ENCODE measurements around the gene TUBGCP6. TPM values are rescaled to one million over a fixed set of nuclear protein-coding genes. Genes with fewer than 3 reads are reported as not detected.

Gene TUBGCP6
- total RNA-seq, 1 experiment from 2014 or later: 38.6 TPM

DNA sequence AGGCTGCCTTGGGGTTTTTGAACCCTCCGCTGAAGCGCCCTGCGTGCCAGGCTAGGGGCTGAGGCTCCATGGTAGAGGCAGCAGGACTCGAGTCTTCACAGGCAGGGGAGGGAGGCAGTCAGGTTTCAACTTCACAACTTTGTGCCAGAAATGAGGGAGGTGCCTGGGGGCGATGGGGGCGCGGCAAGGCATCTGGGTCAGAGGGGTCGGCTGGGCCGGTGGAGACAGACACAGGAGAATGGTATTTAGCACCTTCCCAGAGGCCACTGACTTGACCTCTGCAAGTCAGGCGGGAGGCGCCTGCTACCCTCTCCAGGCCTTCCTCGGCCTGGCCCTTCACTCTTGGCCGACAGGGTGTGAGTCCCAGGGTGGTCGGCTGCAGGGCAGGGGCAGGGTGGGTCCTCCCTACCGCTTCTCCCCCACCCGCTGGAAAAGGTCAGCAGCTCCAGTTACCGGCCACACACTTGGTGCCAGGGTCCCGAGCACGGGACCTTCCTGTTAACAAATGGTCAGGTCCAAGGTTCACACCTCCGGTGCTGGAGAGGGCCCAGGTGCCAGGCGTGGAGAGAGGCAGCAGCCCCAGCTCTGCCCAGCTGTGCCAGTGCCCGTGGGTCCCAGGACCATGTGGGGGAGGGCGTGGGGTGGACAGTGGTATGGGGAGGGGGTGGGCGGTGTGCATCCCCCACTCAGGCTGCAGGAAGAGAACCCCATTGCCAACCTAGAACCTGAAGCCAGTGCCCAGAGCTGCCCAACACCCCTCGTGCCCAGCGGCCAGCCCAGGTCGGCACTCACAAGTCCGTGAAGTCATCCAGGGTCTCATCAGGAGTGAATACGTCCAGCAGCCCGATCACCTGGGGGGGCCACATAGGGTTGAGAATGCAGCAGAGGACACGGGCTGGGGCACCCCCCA, 12.9 kb upstream of the TUBGCP6 start:
- ChIA-PET POLR2A (no interaction called here), CTCF (no interaction called here), RAD21 (ENCODE audit: low non-redundant PET in 1 of 2, low total read pairs in 2 of 2, uncharacterized antibody in 2 of 2, unreplicated experiment in 2 of 2) (no interaction called here)
- BruUV-seq (replicated peaks): no TSS peak
- Histone ChIP-seq H3K4me2 (ENCODE audit: low read length) (no peak overlapping the region), H4K20me1 (ENCODE audit: insufficient read depth) (no peaks in the 10 kb centered on the region), H3K27me3 (ENCODE audit: insufficient read depth, low read length) (no peaks in the 10 kb centered on the region), H3K9ac (ENCODE audit: low read length) (no peak overlapping the region), H3K4me3 (replicated peaks in 1 of 2; ENCODE audit: low read depth in 1 of 2, low read length in 2 of 2) (no peak overlapping the region), H3K4me1 (ENCODE audit: control insufficient read depth in 1 of 2, insufficient read depth in 2 of 2, low read length in 2 of 2) (peaks cover 12 to 23% of the 10 kb centered on the region in 2 experiments), H3K9me3 (ENCODE audit: control insufficient read depth in 1 of 2, insufficient read depth in 1 of 2, low read depth in 1 of 2, low read length in 2 of 2) (no peaks in the 10 kb centered on the region), H3K79me2 (ENCODE audit: insufficient read depth, low read length) (peaks cover 28% of the 10 kb centered on the region), H2AFZ (ENCODE audit: low read depth, low read length, poor library complexity, severe bottlenecking) (no peak overlapping the region), H3K36me3 (ENCODE audit: control insufficient read depth in 1 of 2, insufficient read depth in 2 of 2, low read length in 2 of 2) (peaks cover 0 to 11% of the 10 kb centered on the region in 2 experiments; a peak in 2 of 4 replicates), H3K9me2 (ENCODE audit: insufficient read depth) (no peaks in the 10 kb centered on the region), H3K27ac (ENCODE audit: low read depth, low read length) (no peak overlapping the region; the same call in 1 of the 2 replicates)
- TF ChIP-seq, protein P1, sequence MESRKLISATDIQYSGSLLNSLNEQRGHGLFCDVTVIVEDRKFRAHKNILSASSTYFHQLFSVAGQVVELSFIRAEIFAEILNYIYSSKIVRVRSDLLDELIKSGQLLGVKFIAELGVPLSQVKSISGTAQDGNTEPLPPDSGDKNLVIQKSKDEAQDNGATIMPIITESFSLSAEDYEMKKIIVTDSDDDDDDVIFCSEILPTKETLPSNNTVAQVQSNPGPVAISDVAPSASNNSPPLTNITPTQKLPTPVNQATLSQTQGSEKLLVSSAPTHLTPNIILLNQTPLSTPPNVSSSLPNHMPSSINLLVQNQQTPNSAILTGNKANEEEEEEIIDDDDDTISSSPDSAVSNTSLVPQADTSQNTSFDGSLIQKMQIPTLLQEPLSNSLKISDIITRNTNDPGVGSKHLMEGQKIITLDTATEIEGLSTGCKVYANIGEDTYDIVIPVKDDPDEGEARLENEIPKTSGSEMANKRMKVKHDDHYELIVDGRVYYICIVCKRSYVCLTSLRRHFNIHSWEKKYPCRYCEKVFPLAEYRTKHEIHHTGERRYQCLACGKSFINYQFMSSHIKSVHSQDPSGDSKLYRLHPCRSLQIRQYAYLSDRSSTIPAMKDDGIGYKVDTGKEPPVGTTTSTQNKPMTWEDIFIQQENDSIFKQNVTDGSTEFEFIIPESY (IDR thresholded peaks at IDR 0.05; ENCODE audit: extremely low read depth, insufficient replicate concordance, low read length): no peak
- TF ChIP-seq, protein P2, sequence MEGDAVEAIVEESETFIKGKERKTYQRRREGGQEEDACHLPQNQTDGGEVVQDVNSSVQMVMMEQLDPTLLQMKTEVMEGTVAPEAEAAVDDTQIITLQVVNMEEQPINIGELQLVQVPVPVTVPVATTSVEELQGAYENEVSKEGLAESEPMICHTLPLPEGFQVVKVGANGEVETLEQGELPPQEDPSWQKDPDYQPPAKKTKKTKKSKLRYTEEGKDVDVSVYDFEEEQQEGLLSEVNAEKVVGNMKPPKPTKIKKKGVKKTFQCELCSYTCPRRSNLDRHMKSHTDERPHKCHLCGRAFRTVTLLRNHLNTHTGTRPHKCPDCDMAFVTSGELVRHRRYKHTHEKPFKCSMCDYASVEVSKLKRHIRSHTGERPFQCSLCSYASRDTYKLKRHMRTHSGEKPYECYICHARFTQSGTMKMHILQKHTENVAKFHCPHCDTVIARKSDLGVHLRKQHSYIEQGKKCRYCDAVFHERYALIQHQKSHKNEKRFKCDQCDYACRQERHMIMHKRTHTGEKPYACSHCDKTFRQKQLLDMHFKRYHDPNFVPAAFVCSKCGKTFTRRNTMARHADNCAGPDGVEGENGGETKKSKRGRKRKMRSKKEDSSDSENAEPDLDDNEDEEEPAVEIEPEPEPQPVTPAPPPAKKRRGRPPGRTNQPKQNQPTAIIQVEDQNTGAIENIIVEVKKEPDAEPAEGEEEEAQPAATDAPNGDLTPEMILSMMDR (IDR thresholded peaks at IDR 0.05 in 2 of 3, conservative IDR thresholded peaks at IDR 0.05 in 1 of 3; ENCODE audit: borderline replicate concordance in 1 of 3, insufficient read depth in 1 of 3, low read depth in 2 of 3, low read length in 2 of 3): no peak
- TF ChIP-seq, protein P3, sequence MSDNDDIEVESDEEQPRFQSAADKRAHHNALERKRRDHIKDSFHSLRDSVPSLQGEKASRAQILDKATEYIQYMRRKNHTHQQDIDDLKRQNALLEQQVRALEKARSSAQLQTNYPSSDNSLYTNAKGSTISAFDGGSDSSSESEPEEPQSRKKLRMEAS (IDR thresholded peaks at IDR 0.05): no peak
- TF ChIP-seq EZH2 (IDR thresholded peaks at IDR 0.05) (no peak), SRF (IDR thresholded peaks at IDR 0.05; ENCODE audit: low read depth) (no peak)
- intact Hi-C loops (cut with micrococcal nuclease): no loop called here
- ATAC-seq (no peak), DNase-seq (ENCODE audit: low read depth, low spot score) (no peak)

All from HCT116 (cell line).